Liver (tissue), 9 donors: ENCODE results near the gene IPPK. TPM values are rescaled to one million over a fixed set of nuclear protein-coding genes. Genes with fewer than 3 reads are reported as not detected.

Experiments
- DNase-seq: peaks from one replicate; pipeline ENCODE4 v3.0.0-alpha.2; 2017; ENCODE audit warnings: low spot score
- H3K27ac ChIP-seq, 2 donors: one replicate each; pipeline ENCODE4 v1.7.0; 2013; ENCODE audit warnings: inconsistent platforms in 2 of 2, low read length in 2 of 2, control low read depth in 1 of 2, low read depth in 1 of 2, mild to moderate bottlenecking in 1 of 2
- H3K27me3 ChIP-seq, 4 donors: one replicate each; pipeline versions ENCODE4 v1.6.1 to v1.7.0; 2013; ENCODE audit warnings: low read length in 3 of 4, inconsistent platforms in 1 of 4, mild to moderate bottlenecking in 1 of 4, moderate library complexity in 1 of 4; ENCODE audit not compliant: control insufficient read depth in 4 of 4, insufficient read depth in 4 of 4
- H3K36me3 ChIP-seq, 4 donors: one replicate each; pipeline versions ENCODE4 v1.6.1 to v1.7.0; 2013; ENCODE audit warnings: low read length in 3 of 4, mild to moderate bottlenecking in 3 of 4, low read depth in 1 of 4, moderate library complexity in 1 of 4; ENCODE audit not compliant: control insufficient read depth in 4 of 4, insufficient read depth in 3 of 4
- H3K4me1 ChIP-seq, 4 donors: one replicate each; pipeline versions ENCODE4 v1.6.1 to v1.7.0; 2013; ENCODE audit warnings: low read length in 3 of 4, mild to moderate bottlenecking in 3 of 4, moderate library complexity in 1 of 4; ENCODE audit not compliant: control insufficient read depth in 4 of 4, insufficient read depth in 4 of 4
- H3K4me3 ChIP-seq, 3 donors: one replicate each; pipeline versions ENCODE4 v1.6.1 to v1.7.0; 2013; ENCODE audit warnings: low read length in 3 of 3, control low read depth in 1 of 3, low read depth in 1 of 3, mild to moderate bottlenecking in 1 of 3
- H3K9ac ChIP-seq, 2 donors: one replicate each; pipeline ENCODE4 v1.7.0; 2013; ENCODE audit warnings: low read length in 2 of 2, mild to moderate bottlenecking in 2 of 2, moderate library complexity in 2 of 2, control low read depth in 1 of 2, low read depth in 1 of 2
- H3K9me3 ChIP-seq, 4 donors: one replicate each; pipeline versions ENCODE4 v1.6.1 to v1.7.0; 2013; ENCODE audit warnings: low read length in 3 of 4; ENCODE audit not compliant: control insufficient read depth in 4 of 4
- EGR1 ChIP-seq, 2 donors: IDR thresholded peaks; 2 replicates each; pipeline ENCODE4 v1.6.1; 2016 to 2018; ENCODE audit warnings: antibody characterized with exemption in 2 of 2, low read depth in 2 of 2
- FOXA1 ChIP-seq: IDR thresholded peaks from 2 replicates; pipeline ENCODE4 v1.6.1; 2016; ENCODE audit warnings: antibody characterized with exemption
- FOXA2 ChIP-seq: IDR thresholded peaks from 2 replicates; pipeline ENCODE4 v1.6.1; 2016; ENCODE audit warnings: antibody characterized with exemption
- GABPA ChIP-seq, 2 donors: IDR thresholded peaks in 1 of 2; conservative IDR thresholded peaks in 1 of 2; 2 replicates each; pipeline ENCODE4 v1.6.1; 2016; ENCODE audit warnings: antibody characterized with exemption in 2 of 2, mild to moderate bottlenecking in 1 of 2, moderate library complexity in 1 of 2
- HNF4A ChIP-seq, 2 donors: conservative IDR thresholded peaks; 2 replicates each; pipeline ENCODE4 v1.6.1; 2016; ENCODE audit warnings: antibody characterized with exemption in 2 of 2, mild to moderate bottlenecking in 2 of 2
- HNF4G ChIP-seq: IDR thresholded peaks from 2 replicates; pipeline ENCODE4 v1.6.1; 2016; ENCODE audit warnings: antibody characterized with exemption
- JUND ChIP-seq, 2 donors: IDR thresholded peaks; 2 replicates each; pipeline ENCODE4 v1.6.1; 2016; ENCODE audit warnings: antibody characterized with exemption in 2 of 2
- NR2F2 ChIP-seq: IDR thresholded peaks from 2 replicates; pipeline ENCODE4 v1.6.1; 2016; ENCODE audit warnings: antibody characterized with exemption
- RAD21 ChIP-seq, 2 donors: IDR thresholded peaks; 2 replicates each; pipeline ENCODE4 v1.6.1; 2016; ENCODE audit warnings: antibody characterized with exemption in 2 of 2, mild to moderate bottlenecking in 2 of 2
- RXRA ChIP-seq, 2 donors: IDR thresholded peaks; 2 replicates each; pipeline ENCODE4 v1.6.1; 2017 to 2018; ENCODE audit warnings: antibody characterized with exemption in 2 of 2, mild to moderate bottlenecking in 1 of 2
- SP1 ChIP-seq: IDR thresholded peaks from 2 replicates; pipeline ENCODE4 v1.6.1; 2018; ENCODE audit warnings: antibody characterized with exemption, mild to moderate bottlenecking
- TAF1 ChIP-seq: conservative IDR thresholded peaks from 2 replicates; pipeline ENCODE4 v1.6.1; 2016; ENCODE audit warnings: antibody characterized with exemption, mild to moderate bottlenecking
- YY1 ChIP-seq: IDR thresholded peaks from 2 replicates; pipeline ENCODE4 v1.6.1; 2016; ENCODE audit warnings: antibody characterized with exemption, mild to moderate bottlenecking
- WGBS: extraction: QIAGEN DNeasy Blood & Tissue Kit; methylation state at CpG from one replicate; pipeline ENCODE4 v1.1.7; 2013; 5-methylcytosine and 5-hydroxymethylcytosine counted together
- polyA plus RNA-seq, 2 donors: library from polyadenylated mRNA; stranded (reverse) in 1 of 2; unstranded in 1 of 2; fragments of 200-250 nt in 1 of 2; fragments of >200 nt in 1 of 2; fragmentation: Nextera tagmentation in 1 of 2; extraction: Ambion mirVana in 1 of 2; gene quantifications; one replicate each; pipeline versions ENCODE4 v1.2.1 to v1.2.3, GENCODE V29; 2013 to 2015
- total RNA-seq, 2 donors: library from RNA; depleted of rRNA; stranded (reverse); fragments of >200 nt; gene quantifications; one replicate each; pipeline ENCODE4 v1.2.3, GENCODE V29; 2014
- TF ChIP-seq, protein P1 (sequence below): fragments of 150-350 bp; IDR thresholded peaks from 2 replicates; pipeline ENCODE4 v1.5.1; 2017; ENCODE audit warnings: improper control_type of control experiment, low read depth, low read length; ENCODE audit not compliant: missing input control
- TF ChIP-seq, protein P2 (sequence below): IDR thresholded peaks from 2 replicates; pipeline ENCODE4 v1.6.1; 2016; ENCODE audit warnings: antibody characterized with exemption
- TF ChIP-seq, protein P3 (sequence below): IDR thresholded peaks from 2 replicates; pipeline ENCODE4 v1.6.1; 2016; ENCODE audit warnings: antibody characterized with exemption
- TF ChIP-seq, protein P4 (sequence below): IDR thresholded peaks from 2 replicates; pipeline ENCODE4 v1.6.1; 2016; ENCODE audit warnings: antibody characterized with exemption, mild to moderate bottlenecking
- TF ChIP-seq, protein P5 (sequence below): IDR thresholded peaks from 2 replicates; pipeline ENCODE4 v1.6.1; 2016; ENCODE audit warnings: antibody characterized with exemption
- donor health status: healthy.
- donor health status: healthy.
- donor health status: healthy.
- donor health status: healthy.
- donor health status: healthy.

IPPK gene
- total and polyA plus RNA-seq, 4 donors, result 2.1 to 5.9 (median 3.6) TPM

DNA sequence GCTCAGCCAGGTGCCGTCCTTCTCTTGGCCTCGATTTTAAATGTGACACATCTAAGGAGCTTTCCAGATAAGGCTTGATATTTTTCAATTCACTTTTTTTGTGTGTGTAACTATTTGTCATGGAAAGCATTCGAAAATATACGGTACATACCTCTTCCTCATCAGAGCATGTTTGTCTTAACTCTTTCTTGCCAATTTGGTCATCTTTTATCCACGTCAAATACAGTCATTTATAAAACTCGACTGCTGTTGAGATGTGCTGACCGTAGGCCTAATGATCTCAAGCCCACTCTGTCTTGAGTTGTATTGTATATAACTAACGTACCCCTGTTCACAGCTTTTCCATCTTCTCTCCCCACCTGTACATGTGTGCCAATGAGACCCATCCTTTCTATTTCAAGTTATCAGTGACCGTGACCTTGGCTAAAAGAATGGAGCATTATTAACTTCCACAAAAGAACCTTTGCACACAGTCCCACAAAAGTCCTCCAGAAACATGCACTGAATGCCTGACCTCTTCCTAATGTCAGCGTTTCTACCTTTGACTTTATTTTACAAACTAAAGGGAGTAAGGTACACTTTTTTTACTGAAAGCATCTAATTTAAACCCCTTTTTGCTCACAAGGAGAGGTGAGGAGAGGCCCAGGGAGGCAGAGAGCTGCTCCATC lies 61.6 kb downstream of the IPPK start (continued):
- TF ChIP-seq, protein P1, sequence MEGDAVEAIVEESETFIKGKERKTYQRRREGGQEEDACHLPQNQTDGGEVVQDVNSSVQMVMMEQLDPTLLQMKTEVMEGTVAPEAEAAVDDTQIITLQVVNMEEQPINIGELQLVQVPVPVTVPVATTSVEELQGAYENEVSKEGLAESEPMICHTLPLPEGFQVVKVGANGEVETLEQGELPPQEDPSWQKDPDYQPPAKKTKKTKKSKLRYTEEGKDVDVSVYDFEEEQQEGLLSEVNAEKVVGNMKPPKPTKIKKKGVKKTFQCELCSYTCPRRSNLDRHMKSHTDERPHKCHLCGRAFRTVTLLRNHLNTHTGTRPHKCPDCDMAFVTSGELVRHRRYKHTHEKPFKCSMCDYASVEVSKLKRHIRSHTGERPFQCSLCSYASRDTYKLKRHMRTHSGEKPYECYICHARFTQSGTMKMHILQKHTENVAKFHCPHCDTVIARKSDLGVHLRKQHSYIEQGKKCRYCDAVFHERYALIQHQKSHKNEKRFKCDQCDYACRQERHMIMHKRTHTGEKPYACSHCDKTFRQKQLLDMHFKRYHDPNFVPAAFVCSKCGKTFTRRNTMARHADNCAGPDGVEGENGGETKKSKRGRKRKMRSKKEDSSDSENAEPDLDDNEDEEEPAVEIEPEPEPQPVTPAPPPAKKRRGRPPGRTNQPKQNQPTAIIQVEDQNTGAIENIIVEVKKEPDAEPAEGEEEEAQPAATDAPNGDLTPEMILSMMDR, result no peak
- TF ChIP-seq RAD21 (IDR thresholded peaks at IDR 0.05) (no peak), TAF1 (no peak), JUND (IDR thresholded peaks at IDR 0.05) (no peak), HNF4G (no peak)
- TF ChIP-seq, protein P2, sequence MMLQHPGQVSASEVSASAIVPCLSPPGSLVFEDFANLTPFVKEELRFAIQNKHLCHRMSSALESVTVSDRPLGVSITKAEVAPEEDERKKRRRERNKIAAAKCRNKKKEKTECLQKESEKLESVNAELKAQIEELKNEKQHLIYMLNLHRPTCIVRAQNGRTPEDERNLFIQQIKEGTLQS, result no peak

DNA sequence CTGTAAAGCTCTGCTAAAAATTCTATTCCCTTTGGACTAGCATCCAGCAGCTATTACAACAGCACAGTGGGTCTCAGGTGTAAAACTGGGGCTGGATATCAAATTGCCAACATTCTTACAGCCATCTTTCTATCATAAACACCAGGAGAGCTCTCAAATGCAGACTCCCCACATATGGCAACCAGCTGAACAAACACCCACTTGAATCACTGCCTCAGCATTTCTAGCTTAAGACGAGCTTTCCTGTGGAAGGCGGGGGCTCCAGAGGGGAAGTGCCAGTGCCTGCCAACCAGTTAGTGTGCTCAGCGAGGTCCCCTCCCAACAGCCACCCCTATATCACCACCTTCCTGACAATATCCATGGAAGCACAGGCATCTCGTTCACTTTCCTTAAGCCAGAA lies 62.2 kb downstream of the IPPK start:
- no peak for DNase-seq
- Histone ChIP-seq H3K27ac (no peak overlapping the region), H3K36me3 (peaks cover 3 to 8% (median 3%) of the 10 kb centered on the region in 4 donors), H3K9ac (no peak overlapping the region), H3K4me3 (no peak overlapping the region), H3K4me1 (peaks cover 0 to 3% (median 2%) of the 10 kb centered on the region in 4 donors), H3K9me3 (no peaks in the 10 kb centered on the region), H3K27me3 (no peaks in the 10 kb centered on the region)
- no peak for TF ChIP-seq EGR1 (IDR thresholded peaks at IDR 0.05; ENCODE audit: low read depth in 2 of 2)
- TF ChIP-seq YY1, result no peak
- TF ChIP-seq, protein P3, sequence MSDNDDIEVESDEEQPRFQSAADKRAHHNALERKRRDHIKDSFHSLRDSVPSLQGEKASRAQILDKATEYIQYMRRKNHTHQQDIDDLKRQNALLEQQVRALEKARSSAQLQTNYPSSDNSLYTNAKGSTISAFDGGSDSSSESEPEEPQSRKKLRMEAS, result no peak
- TF ChIP-seq, protein P4, sequence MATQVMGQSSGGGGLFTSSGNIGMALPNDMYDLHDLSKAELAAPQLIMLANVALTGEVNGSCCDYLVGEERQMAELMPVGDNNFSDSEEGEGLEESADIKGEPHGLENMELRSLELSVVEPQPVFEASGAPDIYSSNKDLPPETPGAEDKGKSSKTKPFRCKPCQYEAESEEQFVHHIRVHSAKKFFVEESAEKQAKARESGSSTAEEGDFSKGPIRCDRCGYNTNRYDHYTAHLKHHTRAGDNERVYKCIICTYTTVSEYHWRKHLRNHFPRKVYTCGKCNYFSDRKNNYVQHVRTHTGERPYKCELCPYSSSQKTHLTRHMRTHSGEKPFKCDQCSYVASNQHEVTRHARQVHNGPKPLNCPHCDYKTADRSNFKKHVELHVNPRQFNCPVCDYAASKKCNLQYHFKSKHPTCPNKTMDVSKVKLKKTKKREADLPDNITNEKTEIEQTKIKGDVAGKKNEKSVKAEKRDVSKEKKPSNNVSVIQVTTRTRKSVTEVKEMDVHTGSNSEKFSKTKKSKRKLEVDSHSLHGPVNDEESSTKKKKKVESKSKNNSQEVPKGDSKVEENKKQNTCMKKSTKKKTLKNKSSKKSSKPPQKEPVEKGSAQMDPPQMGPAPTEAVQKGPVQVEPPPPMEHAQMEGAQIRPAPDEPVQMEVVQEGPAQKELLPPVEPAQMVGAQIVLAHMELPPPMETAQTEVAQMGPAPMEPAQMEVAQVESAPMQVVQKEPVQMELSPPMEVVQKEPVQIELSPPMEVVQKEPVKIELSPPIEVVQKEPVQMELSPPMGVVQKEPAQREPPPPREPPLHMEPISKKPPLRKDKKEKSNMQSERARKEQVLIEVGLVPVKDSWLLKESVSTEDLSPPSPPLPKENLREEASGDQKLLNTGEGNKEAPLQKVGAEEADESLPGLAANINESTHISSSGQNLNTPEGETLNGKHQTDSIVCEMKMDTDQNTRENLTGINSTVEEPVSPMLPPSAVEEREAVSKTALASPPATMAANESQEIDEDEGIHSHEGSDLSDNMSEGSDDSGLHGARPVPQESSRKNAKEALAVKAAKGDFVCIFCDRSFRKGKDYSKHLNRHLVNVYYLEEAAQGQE, result no peak
- no peak for TF ChIP-seq TAF1
- TF ChIP-seq HNF4A (conservative IDR thresholded peaks at IDR 0.05), result no peak
- TF ChIP-seq FOXA2, result no peak
- no peak for TF ChIP-seq RAD21 (IDR thresholded peaks at IDR 0.05)
- TF ChIP-seq NR2F2, result no peak
- no peak for TF ChIP-seq SP1
- TF ChIP-seq, protein P5, sequence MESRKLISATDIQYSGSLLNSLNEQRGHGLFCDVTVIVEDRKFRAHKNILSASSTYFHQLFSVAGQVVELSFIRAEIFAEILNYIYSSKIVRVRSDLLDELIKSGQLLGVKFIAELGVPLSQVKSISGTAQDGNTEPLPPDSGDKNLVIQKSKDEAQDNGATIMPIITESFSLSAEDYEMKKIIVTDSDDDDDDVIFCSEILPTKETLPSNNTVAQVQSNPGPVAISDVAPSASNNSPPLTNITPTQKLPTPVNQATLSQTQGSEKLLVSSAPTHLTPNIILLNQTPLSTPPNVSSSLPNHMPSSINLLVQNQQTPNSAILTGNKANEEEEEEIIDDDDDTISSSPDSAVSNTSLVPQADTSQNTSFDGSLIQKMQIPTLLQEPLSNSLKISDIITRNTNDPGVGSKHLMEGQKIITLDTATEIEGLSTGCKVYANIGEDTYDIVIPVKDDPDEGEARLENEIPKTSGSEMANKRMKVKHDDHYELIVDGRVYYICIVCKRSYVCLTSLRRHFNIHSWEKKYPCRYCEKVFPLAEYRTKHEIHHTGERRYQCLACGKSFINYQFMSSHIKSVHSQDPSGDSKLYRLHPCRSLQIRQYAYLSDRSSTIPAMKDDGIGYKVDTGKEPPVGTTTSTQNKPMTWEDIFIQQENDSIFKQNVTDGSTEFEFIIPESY, result no peak
- TF ChIP-seq, protein P1, result no peak
- no peak for TF ChIP-seq FOXA1
- TF ChIP-seq RXRA (IDR thresholded peaks at IDR 0.05), result no peak
- TF ChIP-seq JUND (IDR thresholded peaks at IDR 0.05), result no peak
- TF ChIP-seq, protein P2, result no peak
- TF ChIP-seq GABPA (IDR thresholded peaks at IDR 0.05 in 1 of 2, conservative IDR thresholded peaks at IDR 0.05 in 1 of 2), result no peak
- no peak for TF ChIP-seq HNF4G
- 81% methylated on average over 4 of the region's 4 CpGs for WGBS
